COLO668 (cell line): ENCODE measurements around the gene DDX17.

Experiments
- DNase-seq: peaks from one replicate; lab custom pipeline; 2025; ENCODE audit not compliant: unreplicated experiment; lab: John Stamatoyannopoulos, UW

Gene DDX17

GRCh38 chr22:38451404-38451803, 54.7 kb downstream of the DDX17 start:
- no peak for DNase-seq

GRCh38 chr22:38450234-38450797, 55.8 kb downstream of the DDX17 start:
- DNase-seq = no peak

GRCh38 chr22:38449776-38450175, 56.3 kb downstream of the DDX17 start:
- no peak for DNase-seq

- no peak for DNase-seq
Observed at GRCh38 chr22:38448945-38449745, 57.0 kb downstream of the DDX17 start.

- DNase-seq = no peak
Observed at GRCh38 chr22:38446018-38446601, 60.0 kb downstream of the DDX17 start.

- DNase-seq = no peak
Observed at GRCh38 chr22:38444783-38445182, 61.3 kb downstream of the DDX17 start.

- DNase-seq = no peak
Observed at GRCh38 chr22:38443628-38444521, 62.2 kb downstream of the DDX17 start.

- peak; percentile 42 for DNase-seq
Observed at GRCh38 chr22:38442967-38443627, 63.0 kb downstream of the DDX17 start.

- no peak for DNase-seq
Observed at GRCh38 chr22:38441620-38442287, 64.4 kb downstream of the DDX17 start.

- DNase-seq = no peak
Observed at GRCh38 chr22:38440747-38441350, 65.3 kb downstream of the DDX17 start.

- DNase-seq = no peak
Observed at GRCh38 chr22:38437416-38437815, 68.7 kb downstream of the DDX17 start.

- no peak for DNase-seq
Observed at GRCh38 chr22:38436629-38437395, 69.3 kb downstream of the DDX17 start.

GRCh38 chr22:38435965-38436364, 70.1 kb downstream of the DDX17 start:
- DNase-seq = no peak

- no peak for DNase-seq
Observed at GRCh38 chr22:38435010-38435409, 71.1 kb downstream of the DDX17 start.

GRCh38 chr22:38433871-38434270, 72.2 kb downstream of the DDX17 start:
- DNase-seq = no peak
